HG02678 (cell line): ENCODE data around the gene TFAP2E.
A peak's percentile ranks its signal among the peaks of the same experiment; 100 is the strongest.
"Not testable (repeated sequence)": the region's sequence is repeated elsewhere in the genome, so short reads cannot be mapped to it uniquely, and the experiment has no call there.

ENCODE experiments used
- ATAC-seq: cut with Tn5 transposase; IDR thresholded peaks from one replicate; pipeline ENCODE4 v1.9.1; 2021; ENCODE audit warnings: mild to moderate bottlenecking, moderate library complexity; ENCODE audit not compliant: unreplicated experiment

The TFAP2E gene

GRCh38 chr1:35571263-35571662, 1.9 kb upstream of the TFAP2E start:
- no peak for ATAC-seq

- ATAC-seq, result no peak
Measured at GRCh38 chr1:35572296-35572695, 818 bp upstream of the TFAP2E start.

GRCh38 chr1:35574125-35574654, 1.1 kb downstream of the TFAP2E start:
- no peak for ATAC-seq

- no peak for ATAC-seq
Measured at GRCh38 chr1:35574655-35575415, 1.7 kb downstream of the TFAP2E start.

- ATAC-seq, result no peak
Measured at GRCh38 chr1:35575416-35575958, 2.4 kb downstream of the TFAP2E start.

- no peak for ATAC-seq
Measured at GRCh38 chr1:35576061-35576765, 3.1 kb downstream of the TFAP2E start.

GRCh38 chr1:35576766-35577070, 3.6 kb downstream of the TFAP2E start:
- ATAC-seq, result not testable (repeated sequence)

- peak; percentile 67 for ATAC-seq
Measured at GRCh38 chr1:35577071-35577998, 4.2 kb downstream of the TFAP2E start.

GRCh38 chr1:35580949-35581388, 7.9 kb downstream of the TFAP2E start:
- no peak for ATAC-seq

GRCh38 chr1:35581621-35582020, 8.5 kb downstream of the TFAP2E start:
- ATAC-seq, result not testable (repeated sequence)

GRCh38 chr1:35585281-35585680, 12.2 kb downstream of the TFAP2E start:
- no peak for ATAC-seq

GRCh38 chr1:35585805-35586204, 12.7 kb downstream of the TFAP2E start:
- ATAC-seq, result not testable (repeated sequence)

- no peak for ATAC-seq
Measured at GRCh38 chr1:35586808-35587207, 13.7 kb downstream of the TFAP2E start.

- ATAC-seq, result no peak
Measured at GRCh38 chr1:35587736-35588135, 14.6 kb downstream of the TFAP2E start.

GRCh38 chr1:35588197-35588910, 15.2 kb downstream of the TFAP2E start:
- no peak for ATAC-seq

GRCh38 chr1:35589516-35590427, 16.7 kb downstream of the TFAP2E start:
- no peak for ATAC-seq

- no peak for ATAC-seq
Measured at GRCh38 chr1:35590476-35591040, 17.4 kb downstream of the TFAP2E start.

GRCh38 chr1:35591211-35591610, 18.1 kb downstream of the TFAP2E start:
- no peak for ATAC-seq
